ENCODE data around the gene RNU6-9.

Gene RNU6-9

GRCh38 chr19:937259-937694 lies 44.0 kb downstream of the RNU6-9 start:
- no peak for DNase-seq

- no peak for DNase-seq
Observed at GRCh38 chr19:938233-938923, 45.1 kb downstream of the RNU6-9 start.

- no peak for DNase-seq
Observed at GRCh38 chr19:939439-939838, 46.2 kb downstream of the RNU6-9 start.

GRCh38 chr19:939922-940321 lies 46.6 kb downstream of the RNU6-9 start:
- DNase-seq: no peak

GRCh38 chr19:940591-941291 lies 47.5 kb downstream of the RNU6-9 start:
- DNase-seq: no peak

- DNase-seq: no peak
Observed at GRCh38 chr19:941292-942132, 48.2 kb downstream of the RNU6-9 start.

GRCh38 chr19:942133-942645 lies 48.9 kb downstream of the RNU6-9 start:
- DNase-seq: no peak
